HepG2 (cell line): ENCODE data around the gene NELFB. TPM values are rescaled to one million over a fixed set of nuclear protein-coding genes. Genes with fewer than 3 reads are reported as not detected.
A peak's percentile ranks its signal among the peaks of the same experiment; 100 is the strongest.

Experiments
- AHR ChIP-seq: IDR thresholded peaks from 2 replicates; pipeline ENCODE4 v1.6.1; 2018; ENCODE audit warnings: missing genetic modification reagents, missing compliant biosample characterization
- DNMT3B ChIP-seq: conservative IDR thresholded peaks from 2 replicates; pipeline ENCODE4 v1.6.1; 2016; ENCODE audit warnings: missing biosample characterization, control low read depth
- DR1 ChIP-seq: sonication (generic); formaldehyde crosslinking; IDR thresholded peaks from 2 replicates; pipeline ENCODE4 v1.8.0; 2021; ENCODE audit warnings: mild to moderate bottlenecking, missing genetic modification reagents, inconsistent platforms
- FOSL2 ChIP-seq: sonication (generic); formaldehyde crosslinking; IDR thresholded peaks from 2 replicates; pipeline ENCODE4 v1.4.0; 2020; ENCODE audit warnings: missing genetic modification reagents
- FOXC1 ChIP-seq: sonication (generic); formaldehyde crosslinking; IDR thresholded peaks from 2 replicates; pipeline ENCODE4 v1.8.0; 2022; ENCODE audit warnings: mild to moderate bottlenecking, missing genetic modification reagents, borderline replicate concordance
- MIER2 ChIP-seq: IDR thresholded peaks from 2 replicates; pipeline ENCODE4 v1.6.1; 2016; ENCODE audit warnings: missing biosample characterization, missing genetic modification reagents
- MYC ChIP-seq: sonication (generic); formaldehyde crosslinking; IDR thresholded peaks from 2 replicates; pipeline ENCODE4 v1.9.0; 2021; ENCODE audit warnings: missing genetic modification reagents, borderline replicate concordance
- NFE2L1 ChIP-seq: sonication (generic); formaldehyde crosslinking; IDR thresholded peaks from 2 replicates; pipeline ENCODE4 v1.4.0; 2020; ENCODE audit warnings: missing genetic modification reagents, mild to moderate bottlenecking, borderline replicate concordance
- PAX8 ChIP-seq: sonication (generic); formaldehyde crosslinking; IDR thresholded peaks from 2 replicates; pipeline ENCODE4 v1.8.0; 2022; ENCODE audit warnings: mild to moderate bottlenecking, missing genetic modification reagents, borderline replicate concordance
- PITX1 ChIP-seq: sonication (generic); formaldehyde crosslinking; IDR thresholded peaks from 2 replicates; pipeline ENCODE4 v1.5.1; 2020; ENCODE audit warnings: mild to moderate bottlenecking, missing genetic modification reagents
- ZFP90 ChIP-seq: sonication (generic); formaldehyde crosslinking; IDR thresholded peaks from 2 replicates; pipeline ENCODE4 v1.8.0; 2022; ENCODE audit warnings: missing genetic modification reagents, mild to moderate bottlenecking, inconsistent platforms, borderline replicate concordance
- ZFYVE20 ChIP-seq: sonication (generic); formaldehyde crosslinking; IDR thresholded peaks from 2 replicates; pipeline ENCODE4 v1.8.0; 2023; ENCODE audit warnings: low read depth, mild to moderate bottlenecking, moderate library complexity, missing genetic modification reagents, borderline replicate concordance
- ZKSCAN5 ChIP-seq: sonication (generic); formaldehyde crosslinking; IDR thresholded peaks from 2 replicates; pipeline ENCODE4 v1.5.1; 2020; ENCODE audit warnings: mild to moderate bottlenecking, missing genetic modification reagents
- ZNF12 ChIP-seq: sonication (generic); formaldehyde crosslinking; IDR thresholded peaks from 2 replicates; pipeline ENCODE4 v1.5.0; 2020; ENCODE audit warnings: missing genetic modification reagents
- ZNF234 ChIP-seq: sonication (generic); formaldehyde crosslinking; conservative IDR thresholded peaks from 2 replicates; pipeline ENCODE4 v1.5.1; 2020; ENCODE audit warnings: mild to moderate bottlenecking, missing genetic modification reagents
- ZNF260 ChIP-seq: sonication (generic); formaldehyde crosslinking; IDR thresholded peaks from 2 replicates; pipeline ENCODE4 v1.4.0; 2020; ENCODE audit warnings: missing genetic modification reagents, low read depth, mild to moderate bottlenecking, borderline replicate concordance
- ZNF274 ChIP-seq: sonication (generic); formaldehyde crosslinking; IDR thresholded peaks from 2 replicates; pipeline ENCODE4 v1.5.1; 2020; ENCODE audit warnings: mild to moderate bottlenecking, missing genetic modification reagents
- ZNF550 ChIP-seq: sonication (generic); formaldehyde crosslinking; IDR thresholded peaks from 2 replicates; pipeline ENCODE4 v1.4.0; 2020; ENCODE audit warnings: mild to moderate bottlenecking, missing genetic modification reagents, borderline replicate concordance
- ZNF577 ChIP-seq: sonication (generic); formaldehyde crosslinking; IDR thresholded peaks from 2 replicates; pipeline ENCODE4 v1.4.0; 2020; ENCODE audit warnings: mild to moderate bottlenecking, low read depth, missing genetic modification reagents, borderline replicate concordance
- ZNF619 ChIP-seq: sonication (generic); formaldehyde crosslinking; IDR thresholded peaks from 2 replicates; pipeline ENCODE4 v1.4.0; 2020; ENCODE audit warnings: mild to moderate bottlenecking, missing genetic modification reagents
- ZNF816 ChIP-seq: sonication (generic); formaldehyde crosslinking; IDR thresholded peaks from 2 replicates; pipeline ENCODE4 v1.8.0; 2022; ENCODE audit warnings: missing genetic modification reagents, mild to moderate bottlenecking, borderline replicate concordance
- polyA plus RNA-seq, 8 experiments: library from polyadenylated mRNA; depleted of rRNA in 3 of 8; stranded (reverse) in 7 of 8; unstranded in 1 of 8; fragments of >200 nt; fragmentation: Illumina TruSeq in 4 of 8; extraction: Trizol in 4 of 8; gene quantifications; 2 replicates each; pipeline versions ENCODE4 v1.2.1 to v1.2.3, GENCODE V29; 2011 to 2016; ENCODE audit warnings: low read depth in 4 of 8, missing spikeins in 1 of 8, mixed read lengths in 1 of 8; ENCODE audit not compliant: insufficient read depth in 1 of 8
- total RNA-seq, 5 experiments: library from RNA; depleted of rRNA; stranded (reverse); fragments of >200 nt; fragmentation: Illumina TruSeq; extraction: Trizol; gene quantifications; 2 replicates each; pipeline ENCODE4 v1.2.3, GENCODE V29; 2016; ENCODE audit warnings: low read depth in 1 of 5
- TF ChIP-seq, protein P1 (sequence below): sonication (generic); formaldehyde crosslinking; IDR thresholded peaks from 2 replicates; pipeline ENCODE4 v1.4.0; 2020; ENCODE audit warnings: missing genetic modification reagents, mild to moderate bottlenecking, borderline replicate concordance
- TF ChIP-seq, protein P2 (sequence below): sonication (generic); formaldehyde crosslinking; IDR thresholded peaks from 2 replicates; pipeline ENCODE4 v1.9.0; 2022; ENCODE audit warnings: low read depth, missing genetic modification reagents
- TF ChIP-seq, protein P3 (sequence below): sonication (generic); formaldehyde crosslinking; IDR thresholded peaks from 2 replicates; pipeline ENCODE4 v1.8.1; 2023; ENCODE audit warnings: mild to moderate bottlenecking, moderate library complexity, missing genetic modification reagents
- TF ChIP-seq, protein P4 (sequence below): sonication (generic); formaldehyde crosslinking; IDR thresholded peaks from 2 replicates; pipeline ENCODE4 v1.4.0; 2020; ENCODE audit warnings: missing genetic modification reagents, borderline replicate concordance

The NELFB gene
- total and polyA plus RNA-seq, 2 of the 13 experiments (the other 11 are each of a cell fraction or from before 2014, with no cell fraction given) = 26.5 to 45.8 TPM

DNA sequence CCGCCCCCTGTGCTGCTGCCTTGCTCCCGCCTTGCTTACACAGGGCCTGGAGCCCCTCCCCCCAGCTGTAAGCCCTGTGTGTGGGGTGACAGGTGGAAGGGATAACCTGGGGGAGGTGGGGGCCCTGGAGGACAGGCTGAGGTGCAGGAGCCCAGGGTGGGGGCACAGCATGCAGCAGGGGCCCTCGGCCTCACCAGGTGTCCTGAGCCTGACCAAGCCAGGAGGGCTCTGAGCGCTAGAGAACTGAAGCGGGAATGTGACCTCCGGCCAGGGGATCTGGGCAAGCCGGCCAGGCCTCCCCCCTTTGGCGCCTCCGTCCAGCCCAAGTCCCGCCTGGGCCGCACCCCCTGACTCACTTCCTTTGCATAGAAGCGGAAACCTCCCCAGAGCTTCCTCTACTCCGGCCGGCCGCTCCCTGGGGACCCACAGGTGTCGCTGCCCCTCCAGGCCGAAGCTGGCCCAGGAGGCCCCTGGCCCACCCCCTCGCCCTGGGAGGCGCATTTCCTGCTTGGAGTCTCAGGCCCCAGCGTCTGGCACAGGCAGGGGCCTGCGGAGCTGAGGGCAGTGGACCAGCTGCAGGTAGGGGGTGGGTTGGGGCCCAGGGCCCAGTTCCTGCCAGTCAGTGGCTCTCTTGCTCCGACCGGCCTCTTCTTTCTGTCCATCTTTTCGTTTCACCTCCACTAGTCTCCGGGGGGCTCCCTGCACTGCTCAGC lies 22.4 kb downstream of the NELFB start, which contains the start of gene TOR4A (continued):
- TF ChIP-seq DNMT3B (CRISPR knock-in tag) (no peak), ZNF234 (CRISPR knock-in tag) (0 out of 2 replicates have a peak, but pooled peaks have one; percentile 19), NFE2L1 (CRISPR knock-in tag) (no peak), ZNF816 (CRISPR knock-in tag) (no peak), MIER2 (CRISPR knock-in tag) (no peak), ZNF619 (CRISPR knock-in tag) (peak; percentile 74; the same call in 1 of the 2 replicates), ZNF260 (CRISPR knock-in tag) (no peak), ZNF550 (no peak), ZFP90 (CRISPR knock-in tag) (0 out of 2 replicates have a peak, but pooled peaks have one; percentile 25), ZNF12 (CRISPR knock-in tag) (no peak), FOXC1 (no peak; the same call in 1 of the 2 replicates), PITX1 (CRISPR knock-in tag) (peak; percentile 45; the same call in 1 of the 2 replicates), FOSL2 (CRISPR knock-in tag) (peak; percentile 87), PAX8 (CRISPR knock-in tag) (no peak), ZNF577 (CRISPR knock-in tag) (no peak), AHR (CRISPR knock-in tag) (no peak; the same call in 1 of the 2 replicates), MYC (CRISPR knock-in tag) (no peak; the same call in none of the 2 replicates), ZFYVE20 (CRISPR knock-in tag) (no peak), ZKSCAN5 (CRISPR knock-in tag) (peak; percentile 98), DR1 (CRISPR knock-in tag) (peak; percentile 71), ZNF274 (CRISPR knock-in tag) (no peak; the same call in 1 of the 2 replicates)
- TF ChIP-seq, protein P1, sequence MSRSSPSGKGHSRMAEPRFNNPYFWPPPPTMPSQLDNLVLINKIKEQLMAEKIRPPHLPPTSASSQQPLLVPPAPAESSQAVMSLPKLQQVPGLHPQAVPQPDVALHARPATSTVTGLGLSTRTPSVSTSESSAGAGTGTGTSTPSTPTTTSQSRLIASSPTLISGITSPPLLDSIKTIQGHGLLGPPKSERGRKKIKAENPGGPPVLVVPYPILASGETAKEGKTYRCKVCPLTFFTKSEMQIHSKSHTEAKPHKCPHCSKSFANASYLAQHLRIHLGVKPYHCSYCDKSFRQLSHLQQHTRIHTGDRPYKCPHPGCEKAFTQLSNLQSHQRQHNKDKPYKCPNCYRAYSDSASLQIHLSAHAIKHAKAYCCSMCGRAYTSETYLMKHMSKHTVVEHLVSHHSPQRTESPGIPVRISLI (CRISPR knock-in tag) = no peak
- TF ChIP-seq, protein P2, sequence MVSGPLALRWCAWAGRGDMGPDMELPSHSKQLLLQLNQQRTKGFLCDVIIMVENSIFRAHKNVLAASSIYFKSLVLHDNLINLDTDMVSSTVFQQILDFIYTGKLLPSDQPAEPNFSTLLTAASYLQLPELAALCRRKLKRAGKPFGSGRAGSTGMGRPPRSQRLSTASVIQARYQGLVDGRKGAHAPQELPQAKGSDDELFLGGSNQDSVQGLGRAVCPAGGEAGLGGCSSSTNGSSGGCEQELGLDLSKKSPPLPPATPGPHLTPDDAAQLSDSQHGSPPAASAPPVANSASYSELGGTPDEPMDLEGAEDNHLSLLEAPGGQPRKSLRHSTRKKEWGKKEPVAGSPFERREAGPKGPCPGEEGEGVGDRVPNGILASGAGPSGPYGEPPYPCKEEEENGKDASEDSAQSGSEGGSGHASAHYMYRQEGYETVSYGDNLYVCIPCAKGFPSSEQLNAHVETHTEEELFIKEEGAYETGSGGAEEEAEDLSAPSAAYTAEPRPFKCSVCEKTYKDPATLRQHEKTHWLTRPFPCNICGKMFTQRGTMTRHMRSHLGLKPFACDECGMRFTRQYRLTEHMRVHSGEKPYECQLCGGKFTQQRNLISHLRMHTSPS (CRISPR knock-in tag) = no peak; the same call in none of the 2 replicates
- TF ChIP-seq, protein P3, sequence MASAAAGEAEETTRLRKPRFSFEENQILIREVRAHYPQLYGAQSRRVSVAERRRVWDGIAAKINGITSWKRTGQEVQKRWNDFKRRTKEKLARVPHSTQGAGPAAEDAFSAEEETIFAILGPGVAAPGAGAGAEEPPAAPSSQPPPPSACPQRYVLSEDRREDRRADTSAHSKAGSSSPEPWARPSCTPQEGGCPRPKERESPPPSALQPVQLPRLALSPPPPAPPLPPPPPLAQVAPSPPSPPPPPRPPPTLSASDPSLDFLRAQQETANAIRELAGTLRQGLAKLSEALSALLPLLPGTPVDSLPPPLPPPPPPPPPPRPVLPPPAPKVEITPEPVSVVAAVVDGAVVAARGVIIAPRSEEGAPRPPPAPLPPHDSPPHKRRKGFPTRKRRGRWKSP = peak; percentile 85
- TF ChIP-seq, protein P4, sequence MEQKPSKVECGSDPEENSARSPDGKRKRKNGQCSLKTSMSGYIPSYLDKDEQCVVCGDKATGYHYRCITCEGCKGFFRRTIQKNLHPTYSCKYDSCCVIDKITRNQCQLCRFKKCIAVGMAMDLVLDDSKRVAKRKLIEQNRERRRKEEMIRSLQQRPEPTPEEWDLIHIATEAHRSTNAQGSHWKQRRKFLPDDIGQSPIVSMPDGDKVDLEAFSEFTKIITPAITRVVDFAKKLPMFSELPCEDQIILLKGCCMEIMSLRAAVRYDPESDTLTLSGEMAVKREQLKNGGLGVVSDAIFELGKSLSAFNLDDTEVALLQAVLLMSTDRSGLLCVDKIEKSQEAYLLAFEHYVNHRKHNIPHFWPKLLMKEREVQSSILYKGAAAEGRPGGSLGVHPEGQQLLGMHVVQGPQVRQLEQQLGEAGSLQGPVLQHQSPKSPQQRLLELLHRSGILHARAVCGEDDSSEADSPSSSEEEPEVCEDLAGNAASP (CRISPR knock-in tag) = no peak
